ENCODE data around the gene SUGP2. TPM values are rescaled to one million over a fixed set of nuclear protein-coding genes. Genes with fewer than 3 reads are reported as not detected.

Gene SUGP2
- polyA plus RNA-seq, 3 donors, result 14.3 to 35.2 (median 31.7) TPM

DNA sequence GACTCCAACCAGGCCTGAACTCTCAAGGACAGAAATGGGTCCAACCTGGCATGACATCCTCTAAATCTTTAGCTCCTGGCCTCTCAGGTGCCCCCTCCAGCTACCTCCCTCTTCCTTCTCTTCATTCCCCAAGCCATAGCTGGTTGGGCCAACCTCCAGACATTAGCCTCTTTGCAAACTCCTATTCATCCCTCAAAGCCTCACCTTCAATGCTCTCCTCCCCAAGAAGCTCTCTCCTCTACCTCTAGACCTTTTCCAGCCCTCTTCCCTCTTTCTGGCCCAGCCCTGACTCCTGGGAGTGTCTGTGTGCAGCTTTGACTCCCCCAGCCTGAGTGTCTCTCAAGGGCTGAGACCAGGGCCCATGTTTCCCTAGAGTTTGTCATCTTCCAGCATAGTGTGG, 87.0 kb downstream of the SUGP2 start:
- H3K27ac ChIP-seq (ENCODE audit: low read depth, low read length), result no peak overlapping the region

DNA sequence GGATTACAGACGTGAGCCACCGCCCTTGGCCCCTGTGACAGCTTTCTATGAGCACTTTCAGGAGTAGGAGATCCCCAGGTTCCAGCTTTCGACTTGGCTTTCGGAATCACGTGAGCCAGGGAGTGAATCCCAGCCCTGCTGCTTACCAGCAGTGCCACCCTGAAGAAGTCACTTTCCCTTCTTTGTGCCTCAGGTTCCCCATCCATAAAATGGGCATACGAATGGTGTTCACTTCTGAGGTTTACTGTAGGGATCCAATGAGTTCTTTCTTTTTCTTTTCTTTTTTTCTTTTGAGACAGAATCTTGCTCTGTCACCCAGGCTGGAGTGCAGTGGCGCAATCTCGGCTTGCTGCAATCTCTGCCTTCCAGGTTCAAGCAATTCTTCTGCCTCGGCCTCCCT, 88.0 kb downstream of the SUGP2 start:
- 76 to 90% (median 88%) methylated on average over 9 of the region's 9 CpGs for WGBS, 3 donors
- no peak overlapping the region for H3K27ac ChIP-seq (ENCODE audit: low read depth, low read length)

DNA sequence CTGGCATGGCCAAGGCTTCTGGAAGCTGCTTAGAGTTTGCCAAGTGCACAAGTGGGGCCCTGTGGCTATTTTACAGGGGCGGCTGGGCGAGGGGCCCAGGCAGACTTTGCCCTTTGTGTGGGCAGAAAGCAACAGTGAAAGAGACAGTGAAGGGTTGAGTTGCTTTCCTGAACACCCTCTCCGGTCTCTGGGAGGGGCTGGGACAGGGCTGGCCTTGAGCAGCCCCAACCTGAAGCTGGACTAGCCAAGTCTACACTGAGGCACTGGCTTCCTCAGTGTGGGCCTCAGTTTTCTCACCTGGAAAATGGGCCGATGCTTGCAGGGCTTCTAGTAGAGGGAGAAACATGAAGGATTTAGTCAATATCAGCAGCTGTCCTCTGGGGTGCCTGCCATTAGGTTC, 89.9 kb downstream of the SUGP2 start:
- H3K27ac ChIP-seq (ENCODE audit: low read depth, low read length), result no peak overlapping the region
- 73 to 88% (median 88%) methylated on average over 4 of the region's 4 CpGs for WGBS, 3 donors

DNA sequence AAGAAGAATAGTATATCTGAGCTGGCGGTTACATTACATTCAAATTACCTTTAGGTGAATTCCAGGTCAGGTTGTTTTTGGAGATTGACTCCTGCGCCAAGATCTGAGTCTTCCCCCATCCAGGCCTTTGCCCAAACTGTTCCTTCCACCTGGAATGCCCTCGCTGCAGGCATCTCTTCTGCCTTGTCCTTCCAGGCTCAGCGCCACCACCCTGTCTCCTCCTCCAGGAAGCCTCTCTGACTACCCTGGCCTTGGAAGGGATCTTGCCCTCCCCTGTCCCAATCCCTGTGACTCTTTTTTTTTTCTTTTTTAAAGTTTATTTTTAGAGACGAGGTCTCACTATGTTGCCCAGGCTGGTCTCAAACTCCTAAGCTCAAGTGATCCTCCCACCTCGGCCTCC, 90.6 kb downstream of the SUGP2 start:
- WGBS, 3 donors, result 83 to 93% (median 91%) methylated on average over 6 of the region's 6 CpGs
- H3K27ac ChIP-seq (ENCODE audit: low read depth, low read length), result no peak overlapping the region

DNA sequence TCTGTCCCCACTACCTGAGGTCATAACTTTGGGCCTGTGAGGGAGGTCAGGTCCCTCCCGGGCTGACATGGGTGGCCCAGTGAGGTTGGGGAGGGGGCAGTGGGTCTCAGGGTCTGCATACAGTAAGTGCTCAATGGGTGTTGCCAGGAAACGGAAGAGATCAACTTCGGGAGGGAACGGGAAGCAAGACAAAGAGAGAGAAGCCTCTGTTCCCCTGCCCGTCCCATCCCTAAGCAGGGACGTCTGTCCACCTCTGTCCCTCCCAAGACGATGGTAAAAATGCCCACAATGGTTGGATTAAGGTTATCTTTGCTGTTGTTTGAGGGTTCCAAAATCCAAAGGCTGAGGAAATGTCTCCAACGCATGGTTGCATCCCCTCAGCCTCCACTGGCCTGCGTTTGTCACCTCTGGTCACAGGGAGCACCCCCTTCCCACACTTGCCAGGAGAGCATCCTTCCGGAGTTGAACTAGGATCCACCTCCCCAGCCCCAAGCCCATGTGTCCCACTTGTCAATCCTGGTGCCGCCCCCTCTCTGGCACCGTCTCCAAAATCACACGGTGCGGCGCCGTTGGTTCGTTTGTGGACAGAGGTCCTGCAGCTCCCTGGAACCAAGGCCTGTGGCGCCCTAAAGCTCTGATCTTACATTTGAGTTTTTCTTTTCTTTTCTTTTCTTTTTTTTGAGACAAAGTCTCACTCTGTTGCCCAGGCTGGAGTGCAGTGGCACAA, 91.5 kb downstream of the SUGP2 start:
- no peak overlapping the region for H3K27ac ChIP-seq (ENCODE audit: low read depth, low read length)
- 58 to 70% (median 63%) methylated on average over 18 of the region's 18 CpGs for WGBS, 3 donors

Other genes with a start within 250 kb of the SUGP2 start
- 1 to 10 TPM in 1 of 3 donors, under 1 TPM in 2; 0.24 to 3.4 (median 0.52) TPM for gene COMP, start 242.2 kb downstream of the SUGP2 start, polyA plus RNA-seq
- 10 to 100 TPM; 28.5 to 45.5 (median 35.2) TPM for gene UPF1, start 201.6 kb downstream of the SUGP2 start, polyA plus RNA-seq
- gene CERS1, start 137.4 kb downstream of the SUGP2 start, polyA plus RNA-seq, result 1 to 10 TPM in 1 of 3 donors, under 1 TPM in 2; 0.24 to 1.0 (median 0.31) TPM
- 100 to 1,000 TPM; 139 to 193 (median 188) TPM for gene COPE, start 114.1 kb downstream of the SUGP2 start, polyA plus RNA-seq
- gene DDX49, start 113.8 kb downstream of the SUGP2 start, polyA plus RNA-seq, result 10 to 100 TPM; 45.9 to 59.4 (median 55.4) TPM
- gene HOMER3, start 92.3 kb downstream of the SUGP2 start, polyA plus RNA-seq, result 10 to 100 TPM in 2 of 3 donors, 1 to 10 TPM in 1; 5.7 to 44.3 (median 16.3) TPM
- gene ARMC6, start 86 bp upstream of the SUGP2 start, polyA plus RNA-seq, result 10 to 100 TPM in 2 of 3 donors, 1 to 10 TPM in 1; 8.7 to 19.9 (median 15.6) TPM
- gene SLC25A42, start 30.5 kb upstream of the SUGP2 start, polyA plus RNA-seq, result 10 to 100 TPM; 10.8 to 11.4 (median 11.0) TPM
- gene TMEM161A, start 105.0 kb upstream of the SUGP2 start, polyA plus RNA-seq, result 10 to 100 TPM in 2 of 3 donors, 1 to 10 TPM in 1; 8.7 to 21.8 (median 19.0) TPM
- under 1 TPM; 0.22 to 1.00 (median 0.23) TPM for gene MEF2B, start 136.7 kb upstream of the SUGP2 start, polyA plus RNA-seq
- gene BORCS8, start 158.6 kb upstream of the SUGP2 start, polyA plus RNA-seq, result 10 to 100 TPM; 12.4 to 37.7 (median 35.4) TPM
- gene RFXANK, start 158.7 kb upstream of the SUGP2 start, polyA plus RNA-seq, result 10 to 100 TPM; 41.8 to 93.6 (median 70.7) TPM
- 10 to 100 TPM in 2 of 3 donors, 1 to 10 TPM in 1; 9.3 to 16.0 (median 15.5) TPM for gene NR2C2AP, start 169.9 kb upstream of the SUGP2 start, polyA plus RNA-seq
- gene NCAN, start 178.4 kb upstream of the SUGP2 start, polyA plus RNA-seq, result under 1 TPM in 2 of 3 donors, not detected in 1; 0.01 to 0.06 TPM
- under 1 TPM in 2 of 3 donors, not detected in 1; 0.14 to 0.46 TPM for gene TM6SF2, start 239.8 kb upstream of the SUGP2 start, polyA plus RNA-seq

All from adipose tissue (tissue), 3 donors.